ENCODE data around the gene ADAMTS12.

DNA sequence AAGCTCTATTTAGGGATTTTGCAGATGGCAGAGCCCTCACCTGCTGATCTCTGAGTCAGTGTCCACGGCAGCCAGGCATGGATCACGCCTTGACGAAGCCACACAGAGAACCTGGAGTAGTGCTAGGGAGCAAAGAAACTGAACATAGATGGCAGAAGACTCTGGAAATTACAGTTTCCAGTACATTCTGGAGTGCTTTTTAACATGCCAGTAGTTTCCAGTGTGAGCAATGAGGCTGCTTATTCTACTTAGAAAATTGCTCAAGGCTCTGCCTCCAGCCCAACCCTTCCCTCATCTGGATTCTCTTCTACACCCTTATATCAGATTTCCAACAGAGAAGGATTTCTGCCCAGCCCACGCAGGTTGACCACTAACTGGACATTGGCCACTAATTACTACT, 203.3 kb downstream of the ADAMTS12 start:
- TF ChIP-seq, protein P1, sequence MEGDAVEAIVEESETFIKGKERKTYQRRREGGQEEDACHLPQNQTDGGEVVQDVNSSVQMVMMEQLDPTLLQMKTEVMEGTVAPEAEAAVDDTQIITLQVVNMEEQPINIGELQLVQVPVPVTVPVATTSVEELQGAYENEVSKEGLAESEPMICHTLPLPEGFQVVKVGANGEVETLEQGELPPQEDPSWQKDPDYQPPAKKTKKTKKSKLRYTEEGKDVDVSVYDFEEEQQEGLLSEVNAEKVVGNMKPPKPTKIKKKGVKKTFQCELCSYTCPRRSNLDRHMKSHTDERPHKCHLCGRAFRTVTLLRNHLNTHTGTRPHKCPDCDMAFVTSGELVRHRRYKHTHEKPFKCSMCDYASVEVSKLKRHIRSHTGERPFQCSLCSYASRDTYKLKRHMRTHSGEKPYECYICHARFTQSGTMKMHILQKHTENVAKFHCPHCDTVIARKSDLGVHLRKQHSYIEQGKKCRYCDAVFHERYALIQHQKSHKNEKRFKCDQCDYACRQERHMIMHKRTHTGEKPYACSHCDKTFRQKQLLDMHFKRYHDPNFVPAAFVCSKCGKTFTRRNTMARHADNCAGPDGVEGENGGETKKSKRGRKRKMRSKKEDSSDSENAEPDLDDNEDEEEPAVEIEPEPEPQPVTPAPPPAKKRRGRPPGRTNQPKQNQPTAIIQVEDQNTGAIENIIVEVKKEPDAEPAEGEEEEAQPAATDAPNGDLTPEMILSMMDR (IDR thresholded peaks at IDR 0.05; ENCODE audit: low read depth, low read length), result no peak
- TF ChIP-seq EZH2phosphoT487 (IDR thresholded peaks at IDR 0.05; ENCODE audit: low read depth), result no peak
